PC-3 (cell line): ENCODE results near the gene SEC14L6. TPM values are rescaled to one million over a fixed set of nuclear protein-coding genes. Genes with fewer than 3 reads are reported as not detected.

Experiments
- ATAC-seq: fragments of 200-7000 bp; cut with Tn5 transposase; 2 replicates; pipeline ENCODE4 v1.9.1; 2020; ENCODE audit warnings: mild to moderate bottlenecking, moderate library complexity
- BruUV-seq: library from RNA; stranded (reverse); fragments of 400-500 nt; replicated peaks from 2 replicates; lab custom pipeline; 2021; lab: Mats Ljungman, UMichigan
- CTCF ChIA-PET: fragments of 300-600 bp; sonication (Branson Sonifier 250); formaldehyde crosslinking; loops from one replicate; lab custom pipeline; 2022; ENCODE audit warnings: antibody characterized with exemption; lab: Charles Lee
- POLR2A ChIA-PET: fragments of 300-600 bp; sonication (Branson Sonifier 250); formaldehyde crosslinking; loops from one replicate; lab custom pipeline; 2022; ENCODE audit warnings: antibody characterized with exemption; ENCODE audit not compliant: unreplicated experiment; lab: Charles Lee
- DNase-seq: peaks from one replicate; pipeline ENCODE4 v3.0.0-alpha.2; 2015
- H2AFZ ChIP-seq: fragments of 300-600 bp; sonication (generic); 2 replicates; pipeline ENCODE4 v1.6.0; 2016; ENCODE audit warnings: antibody characterized with exemption, low read length
- H3F3A ChIP-seq: fragments of 300-600 bp; sonication (generic); one replicate; pipeline ENCODE4 v1.6.0; 2017; ENCODE audit warnings: antibody characterized with exemption, low read length, control low read depth, mild to moderate bottlenecking; ENCODE audit not compliant: unreplicated experiment
- H3K27ac ChIP-seq: fragments of 300-600 bp; sonication (generic); 2 replicates; pipeline ENCODE4 v1.5.1; 2016; ENCODE audit warnings: mild to moderate bottlenecking, low read length
- H3K27me3 ChIP-seq: fragments of 300-600 bp; sonication (generic); 2 replicates; pipeline ENCODE4 v1.6.1; 2016; ENCODE audit warnings: low read length, mixed read lengths
- H3K36me3 ChIP-seq: fragments of 300-600 bp; sonication (generic); 2 replicates; pipeline ENCODE4 v1.6.1; 2016; ENCODE audit warnings: low read depth, mixed run types, low read length, mixed read lengths
- H3K4me1 ChIP-seq: fragments of 300-600 bp; sonication (generic); 2 replicates; pipeline ENCODE4 v1.5.1; 2016; ENCODE audit warnings: low read length; ENCODE audit not compliant: insufficient read depth
- H3K4me2 ChIP-seq: fragments of 300-600 bp; sonication (generic); 2 replicates; pipeline ENCODE4 v1.6.0; 2016; ENCODE audit warnings: low read length
- H3K4me3 ChIP-seq: fragments of 300-600 bp; sonication (generic); 2 replicates; pipeline ENCODE4 v1.5.1; 2016; ENCODE audit warnings: mild to moderate bottlenecking, low read length, mixed read lengths
- H3K79me2 ChIP-seq: fragments of 300-600 bp; sonication (generic); 2 replicates; pipeline ENCODE4 v1.6.1; 2017; ENCODE audit warnings: low read length, mixed read lengths
- H3K9ac ChIP-seq: fragments of 300-600 bp; sonication (generic); 2 replicates; pipeline ENCODE4 v1.6.0; 2016; ENCODE audit warnings: mild to moderate bottlenecking, low read length
- H3K9me2 ChIP-seq: fragments of 300-600 bp; sonication (generic); replicated peaks from 2 replicates; pipeline ENCODE4 v1.6.1; 2016; ENCODE audit warnings: mixed run types, low read length, mixed read lengths
- H3K9me3 ChIP-seq: fragments of 300-600 bp; sonication (generic); 2 replicates; pipeline ENCODE4 v1.6.1; 2016; ENCODE audit warnings: low read length, mixed read lengths
- H4K20me1 ChIP-seq: fragments of 300-600 bp; sonication (generic); 2 replicates; pipeline ENCODE4 v1.6.1; 2016; ENCODE audit warnings: low read length, mixed read lengths
- EZH2 ChIP-seq: fragments of 300-600 bp; sonication (generic); IDR thresholded peaks from one replicate; pipeline ENCODE4 v1.6.1; 2017; ENCODE audit warnings: antibody characterized with exemption, mild to moderate bottlenecking, low read length; ENCODE audit not compliant: unreplicated experiment
- EZH2phosphoT487 ChIP-seq: fragments of 300-600 bp; sonication (generic); IDR thresholded peaks from 2 replicates; pipeline ENCODE4 v1.6.1; 2018; ENCODE audit warnings: mild to moderate bottlenecking, antibody characterized with exemption, low read length, borderline replicate concordance
- intact Hi-C: fragments of 100-400 bp; cut with micrococcal nuclease; formaldehyde crosslinking; loops from 2 replicates; pipeline ENCODE4 v1.9.0; 2023
- total RNA-seq: library from RNA; depleted of rRNA; stranded (reverse); fragments of >200 nt; gene quantifications from 2 replicates; pipeline ENCODE4 v1.2.3, GENCODE V29; 2014
- TF ChIP-seq, protein P1 (sequence below): fragments of 300-600 bp; sonication (generic); conservative IDR thresholded peaks from 2 replicates; pipeline ENCODE4 v1.5.1; 2017; ENCODE audit warnings: antibody characterized with exemption, low read depth, mild to moderate bottlenecking, low read length

SEC14L6 gene
- total RNA-seq, 1 experiment from 2014 or later: not detected

- Histone ChIP-seq H3F3A (no peaks in the 10 kb centered on the region), H3K4me1 (no peaks in the 10 kb centered on the region), H3K4me2 (no peak overlapping the region), H2AFZ (no peak overlapping the region), H3K27me3 (no peaks in the 10 kb centered on the region), H3K9me3 (no peaks in the 10 kb centered on the region), H4K20me1 (no peaks in the 10 kb centered on the region), H3K9me2 (no peaks in the 10 kb centered on the region), H3K9ac (no peak overlapping the region), H3K79me2 (no peaks in the 10 kb centered on the region), H3K36me3 (no peaks in the 10 kb centered on the region), H3K4me3 (no peak overlapping the region), H3K27ac (no peak overlapping the region)
- DNase-seq (no peak), ATAC-seq (no peak)
- CTCF ChIA-PET: no interaction called here
- POLR2A ChIA-PET: no interaction called here
- intact Hi-C loops: no loop called here
- TF ChIP-seq EZH2phosphoT487 (no peak), EZH2 (no peak)
- TF ChIP-seq, protein P1, sequence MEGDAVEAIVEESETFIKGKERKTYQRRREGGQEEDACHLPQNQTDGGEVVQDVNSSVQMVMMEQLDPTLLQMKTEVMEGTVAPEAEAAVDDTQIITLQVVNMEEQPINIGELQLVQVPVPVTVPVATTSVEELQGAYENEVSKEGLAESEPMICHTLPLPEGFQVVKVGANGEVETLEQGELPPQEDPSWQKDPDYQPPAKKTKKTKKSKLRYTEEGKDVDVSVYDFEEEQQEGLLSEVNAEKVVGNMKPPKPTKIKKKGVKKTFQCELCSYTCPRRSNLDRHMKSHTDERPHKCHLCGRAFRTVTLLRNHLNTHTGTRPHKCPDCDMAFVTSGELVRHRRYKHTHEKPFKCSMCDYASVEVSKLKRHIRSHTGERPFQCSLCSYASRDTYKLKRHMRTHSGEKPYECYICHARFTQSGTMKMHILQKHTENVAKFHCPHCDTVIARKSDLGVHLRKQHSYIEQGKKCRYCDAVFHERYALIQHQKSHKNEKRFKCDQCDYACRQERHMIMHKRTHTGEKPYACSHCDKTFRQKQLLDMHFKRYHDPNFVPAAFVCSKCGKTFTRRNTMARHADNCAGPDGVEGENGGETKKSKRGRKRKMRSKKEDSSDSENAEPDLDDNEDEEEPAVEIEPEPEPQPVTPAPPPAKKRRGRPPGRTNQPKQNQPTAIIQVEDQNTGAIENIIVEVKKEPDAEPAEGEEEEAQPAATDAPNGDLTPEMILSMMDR: no peak
- BruUV-seq: no TSS peak
These were observed 56.1 kb downstream of the SEC14L6 start for GRCh38 chr22:30490399-30490798.

- POLR2A ChIA-PET: no interaction called here
- CTCF ChIA-PET: no interaction called here
- H2AFZ ChIP-seq: no peak overlapping the region
- no peak overlapping the region for H3K9ac ChIP-seq
- TF ChIP-seq, protein P1: no peak
- no peak for TF ChIP-seq EZH2
- TF ChIP-seq EZH2phosphoT487: no peak
- BruUV-seq: no TSS peak
- ATAC-seq (no peak), DNase-seq (no peak)
- no peaks in the 10 kb centered on the region for H3K79me2 ChIP-seq
- no peaks in the 10 kb centered on the region for H3K27me3 ChIP-seq
- H3K9me2 ChIP-seq: no peaks in the 10 kb centered on the region
- H3K4me3 ChIP-seq: no peak overlapping the region
- H3K36me3 ChIP-seq: no peaks in the 10 kb centered on the region
- H3K4me1 ChIP-seq: no peaks in the 10 kb centered on the region
- no peaks in the 10 kb centered on the region for H4K20me1 ChIP-seq
- H3F3A ChIP-seq: no peaks in the 10 kb centered on the region
- H3K4me2 ChIP-seq: no peak overlapping the region
- intact Hi-C loops: no loop called here
- H3K27ac ChIP-seq: no peak overlapping the region
- no peaks in the 10 kb centered on the region for H3K9me3 ChIP-seq
These were observed 58.4 kb downstream of the SEC14L6 start for GRCh38 chr22:30488121-30488520.

DNA sequence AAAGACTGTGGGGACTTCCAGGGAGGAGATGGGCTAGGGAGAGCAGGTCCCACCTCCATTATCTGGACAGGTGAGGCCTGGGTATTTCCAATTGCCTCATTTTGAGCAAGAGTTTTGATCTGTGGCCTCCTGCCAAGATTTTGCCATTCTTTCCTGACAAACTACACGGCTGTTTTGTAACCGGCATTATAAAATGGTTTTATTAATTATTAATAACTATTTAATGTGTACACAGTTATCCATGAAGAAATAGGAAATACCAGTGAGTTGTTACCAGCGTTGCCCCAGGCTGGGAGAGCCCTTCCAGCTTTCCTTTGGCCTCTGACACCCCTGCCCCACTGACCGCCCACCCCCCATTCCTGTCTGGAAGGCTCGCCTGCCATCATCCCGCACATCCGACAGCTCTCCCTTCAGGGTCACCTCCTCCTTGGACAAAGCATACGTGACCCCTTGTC lies 59.9 kb downstream of the SEC14L6 start:
- H3K4me3 ChIP-seq: no peak overlapping the region
- intact Hi-C loops: no loop called here
- ATAC-seq (no peak), DNase-seq (no peak)
- no peaks in the 10 kb centered on the region for H4K20me1 ChIP-seq
- H2AFZ ChIP-seq: no peak overlapping the region
- H3K9ac ChIP-seq: no peak overlapping the region
- H3K27ac ChIP-seq: no peak overlapping the region
- no peaks in the 10 kb centered on the region for H3F3A ChIP-seq
- no peaks in the 10 kb centered on the region for H3K36me3 ChIP-seq
- ChIA-PET POLR2A (no interaction called here), CTCF (interaction anchor here (0.5 kb wide), 1 partner anchor 30 kb away, joined by 7 read pairs; no protein-coding TSS in a partner anchor)
- H3K9me3 ChIP-seq: no peaks in the 10 kb centered on the region
- no peak overlapping the region for H3K4me2 ChIP-seq
- H3K79me2 ChIP-seq: no peaks in the 10 kb centered on the region
- no TSS peak for BruUV-seq
- TF ChIP-seq EZH2phosphoT487: no peak
- TF ChIP-seq, protein P1: no peak
- no peak for TF ChIP-seq EZH2
- no peaks in the 10 kb centered on the region for H3K27me3 ChIP-seq
- H3K9me2 ChIP-seq: no peaks in the 10 kb centered on the region
- no peaks in the 10 kb centered on the region for H3K4me1 ChIP-seq
